GM12891 (cell line): ENCODE data around the gene KIAA0825.

Experiments
- POLR2A ChIP-seq: IDR thresholded peaks from 2 replicates; pipeline ENCODE4 v1.6.1; 2011; ENCODE audit warnings: low read depth, low read length, control low read depth
- POLR2AphosphoS5 ChIP-seq: IDR thresholded peaks from 2 replicates; pipeline ENCODE4 v1.6.1; 2011; ENCODE audit warnings: low read depth, low read length, control low read depth

DNA sequence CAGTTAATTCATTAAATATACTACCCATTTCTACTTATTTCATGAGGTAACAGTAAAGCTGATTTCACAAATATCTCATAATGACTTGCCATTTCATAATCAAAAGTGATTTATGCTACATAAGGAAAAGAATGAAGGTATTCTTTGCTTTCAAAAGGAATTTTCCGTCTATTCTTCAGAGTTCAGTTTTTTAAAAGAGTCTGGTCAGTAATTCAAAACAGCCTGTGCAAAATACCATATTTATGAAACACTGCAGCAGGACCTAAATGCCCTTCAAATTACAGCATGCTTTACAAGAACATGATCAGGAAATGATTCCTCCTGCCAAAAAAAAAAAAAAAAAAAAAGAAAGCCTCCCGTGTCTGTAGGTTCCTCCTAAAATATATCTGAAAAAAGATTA is 154.7 kb downstream of the KIAA0825 start:
- TF ChIP-seq POLR2A (no peak), POLR2AphosphoS5 (no peak)
